ENCODE measurements around the gene MYL2. TPM values are rescaled to one million over a fixed set of nuclear protein-coding genes. Genes with fewer than 3 reads are reported as not detected.
"Not testable (repeated sequence)": the region's sequence is repeated elsewhere in the genome, so short reads cannot be mapped to it uniquely, and the experiment has no call there.

The MYL2 gene, protein sequence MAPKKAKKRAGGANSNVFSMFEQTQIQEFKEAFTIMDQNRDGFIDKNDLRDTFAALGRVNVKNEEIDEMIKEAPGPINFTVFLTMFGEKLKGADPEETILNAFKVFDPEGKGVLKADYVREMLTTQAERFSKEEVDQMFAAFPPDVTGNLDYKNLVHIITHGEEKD
- total RNA-seq = 10 to 100 TPM; 31.0 to 92.7 TPM
- long read RNA-seq, transcript MYL2-201 (7 exons, 807 nt) = major isoform, 8 of 8 reads
- long read RNA-seq, partial matches to known transcripts = 0 of 8 reads
- long read RNA-seq, other reads (novel, unspliced or antisense) = 0 of 8 reads

DNA sequence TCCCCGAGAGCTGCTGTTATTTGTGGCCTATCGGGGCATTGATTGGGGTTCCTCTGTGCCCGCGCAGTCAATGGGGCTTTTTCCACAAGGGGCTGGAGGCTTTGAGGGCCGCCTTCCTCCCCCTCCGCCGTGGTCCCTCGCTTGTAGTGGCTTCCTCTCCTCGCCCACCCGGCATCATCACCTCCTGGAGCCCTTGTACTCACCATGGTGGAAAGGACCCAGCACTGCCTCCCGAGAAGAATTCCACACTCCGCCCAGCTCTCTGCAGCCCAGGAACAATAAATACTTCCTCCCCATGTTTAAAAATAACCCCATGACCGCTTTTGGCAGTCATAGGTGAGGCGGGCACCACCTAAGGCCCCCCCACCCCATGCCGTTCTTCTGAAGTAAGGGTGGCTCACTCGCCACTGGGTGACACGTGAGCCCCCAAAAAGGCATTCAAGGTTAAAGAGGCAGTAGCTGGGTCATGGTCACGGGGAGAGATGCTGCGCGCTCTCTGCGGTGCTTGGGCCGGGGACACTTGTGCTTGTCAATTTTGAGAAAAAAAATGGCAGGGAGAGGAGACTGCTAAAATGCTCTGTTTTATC lies at the start of gene MYL2:
Gene MYL2, minus strand, starts transcription at position 256 of the 587 bp plus-strand sequence. Its CDS starts 50 bp downstream, at position 206.
- ATAC-seq (peak; percentile 53 to 58), DNase-seq (no peak)
- intact Hi-C loops (cut with DNase I) = no loop called here

DNA sequence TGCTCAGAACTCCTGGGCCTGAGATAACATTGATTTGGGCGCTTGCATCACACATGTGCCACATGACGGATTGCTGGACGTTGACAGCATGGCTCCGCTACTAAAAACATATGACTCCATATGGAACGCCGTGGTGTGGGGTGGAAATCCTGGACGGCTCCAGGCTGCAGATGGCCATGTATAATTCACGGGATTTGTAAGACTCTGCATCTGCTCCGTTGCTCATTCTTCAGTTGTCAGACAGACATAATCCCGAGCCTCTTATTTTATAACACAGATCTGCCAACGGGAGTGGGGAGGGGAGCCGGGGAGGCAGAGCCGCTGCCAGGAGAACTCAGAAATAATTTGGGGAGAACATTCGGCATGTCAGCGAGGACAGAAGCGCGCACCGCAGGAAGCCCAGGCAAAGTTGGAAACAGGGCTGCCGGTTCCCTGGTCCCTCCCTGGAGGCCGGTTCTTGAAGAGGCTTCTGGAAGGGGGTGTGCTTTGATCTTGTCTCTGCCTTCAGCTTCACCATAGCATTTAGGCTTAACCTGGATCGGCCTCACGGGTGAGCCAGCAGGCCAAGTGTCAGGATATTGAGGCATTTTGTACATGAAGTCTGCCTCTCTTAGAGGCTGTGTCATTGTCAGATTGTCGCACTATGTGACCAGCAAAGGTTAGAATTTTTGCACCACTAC lies 45.8 kb upstream of the MYL2 start:
- intact Hi-C loops (cut with DNase I) = no loop called here
- no peak for ATAC-seq
- DNase-seq = no peak

DNA sequence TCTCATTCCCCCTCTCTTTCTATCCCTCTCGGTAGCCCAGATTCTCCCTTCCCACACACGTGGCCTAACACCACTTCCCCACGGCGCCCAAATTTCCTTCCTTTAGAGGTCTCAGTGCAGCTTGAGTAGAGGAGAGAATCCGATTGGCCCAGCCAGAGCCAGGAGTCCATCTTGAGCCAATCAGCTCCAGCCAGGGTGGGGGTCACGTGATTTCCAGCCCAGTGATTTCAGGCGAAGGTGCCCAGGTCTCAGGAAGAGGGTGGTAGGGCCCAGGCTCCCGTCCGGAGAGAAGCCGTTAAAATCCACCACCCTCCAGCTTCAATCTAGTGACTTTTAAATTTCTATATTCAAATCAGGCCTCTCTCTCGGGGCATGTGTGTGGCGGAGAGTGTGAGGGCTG lies 45.2 kb upstream of the MYL2 start:
- no peak for DNase-seq
- intact Hi-C loops (cut with DNase I) = no loop called here
- no peak for ATAC-seq

DNA sequence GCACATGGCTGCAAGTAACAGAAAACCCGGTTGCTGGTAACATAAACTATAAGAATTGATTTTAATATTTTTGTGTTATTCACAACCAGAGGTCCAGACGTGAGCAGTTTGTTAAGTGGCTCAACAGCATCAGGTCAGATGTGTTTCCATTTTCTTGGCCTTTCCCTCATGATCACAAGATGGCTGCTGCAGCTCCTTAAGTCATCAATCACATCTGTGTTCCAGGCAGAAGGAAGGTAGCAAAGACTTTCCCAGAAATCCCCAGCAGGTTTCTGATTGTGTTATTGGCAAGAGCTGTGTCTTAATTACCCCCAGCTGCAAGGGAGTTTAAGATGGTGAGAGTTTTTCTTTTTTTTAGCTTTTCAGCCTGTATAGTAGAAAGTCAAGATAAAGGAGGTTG lies 40.4 kb upstream of the MYL2 start:
- ATAC-seq = no peak
- DNase-seq = no peak
- intact Hi-C loops (cut with DNase I) = no loop called here

DNA sequence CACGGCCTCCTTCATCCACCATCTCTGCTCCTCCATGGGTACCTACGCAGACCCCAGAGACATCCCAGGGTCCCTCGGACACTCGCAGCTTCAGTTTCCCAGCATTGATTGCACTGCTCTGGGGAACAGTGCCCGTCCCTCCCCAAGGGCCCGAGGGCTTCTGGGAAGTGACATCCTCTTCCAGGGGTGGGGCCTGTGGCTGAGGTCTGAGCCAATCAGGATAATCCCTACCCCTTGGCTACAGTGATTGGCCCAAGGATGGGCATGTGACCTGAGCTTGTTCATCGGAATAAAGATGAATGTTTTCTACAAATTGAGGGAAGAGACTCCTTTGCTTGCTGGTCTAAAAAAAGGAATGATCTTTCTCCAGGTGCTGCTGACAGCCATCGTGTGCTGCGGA lies 37.3 kb upstream of the MYL2 start:
- ATAC-seq = no peak
- no peak for DNase-seq
- intact Hi-C loops (cut with DNase I) = no loop called here

DNA sequence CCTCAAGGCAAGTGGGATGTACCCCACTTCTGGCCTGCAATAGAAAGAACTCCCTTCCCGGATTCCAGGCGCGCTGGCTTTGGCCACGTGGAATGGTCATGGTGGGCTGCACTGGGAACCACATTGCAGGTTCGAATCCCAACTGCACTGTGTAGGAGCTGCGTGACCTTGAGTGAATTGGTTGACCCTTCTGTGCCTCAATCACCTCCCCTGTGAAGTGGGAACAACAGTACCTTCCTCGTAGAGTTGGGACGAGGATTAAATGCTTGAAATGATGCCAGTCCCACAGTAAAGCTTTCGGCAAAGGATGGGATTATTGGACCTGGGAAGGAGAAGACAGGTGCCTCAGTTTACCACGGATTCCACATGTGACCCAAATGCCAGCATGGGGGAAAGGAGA lies 36.8 kb upstream of the MYL2 start:
- DNase-seq = no peak
- intact Hi-C loops (cut with DNase I) = no loop called here
- ATAC-seq = no peak

DNA sequence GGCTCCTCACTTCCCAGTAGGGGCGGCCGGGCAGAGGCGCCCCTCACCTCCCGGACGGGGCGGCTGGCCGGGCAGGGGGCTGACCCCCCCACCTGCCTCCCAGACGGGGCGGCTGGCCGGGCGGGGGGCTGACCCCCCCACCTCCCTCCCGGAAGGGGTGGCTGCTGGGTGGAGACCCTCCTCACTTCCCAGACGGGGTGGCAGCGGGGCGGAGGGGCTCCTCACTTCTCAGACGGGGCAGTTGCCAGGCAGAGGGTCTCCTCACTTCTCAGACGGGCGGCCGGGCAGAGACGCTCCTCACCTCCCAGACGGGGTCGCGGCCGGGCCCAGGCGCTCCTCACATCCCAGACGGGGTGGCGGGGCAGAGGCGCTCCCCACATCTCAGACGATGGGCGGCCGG lies 30.5 kb upstream of the MYL2 start:
- DNase-seq; ATAC-seq; intact Hi-C loops (cut with DNase I): not testable (repeated sequence)

DNA sequence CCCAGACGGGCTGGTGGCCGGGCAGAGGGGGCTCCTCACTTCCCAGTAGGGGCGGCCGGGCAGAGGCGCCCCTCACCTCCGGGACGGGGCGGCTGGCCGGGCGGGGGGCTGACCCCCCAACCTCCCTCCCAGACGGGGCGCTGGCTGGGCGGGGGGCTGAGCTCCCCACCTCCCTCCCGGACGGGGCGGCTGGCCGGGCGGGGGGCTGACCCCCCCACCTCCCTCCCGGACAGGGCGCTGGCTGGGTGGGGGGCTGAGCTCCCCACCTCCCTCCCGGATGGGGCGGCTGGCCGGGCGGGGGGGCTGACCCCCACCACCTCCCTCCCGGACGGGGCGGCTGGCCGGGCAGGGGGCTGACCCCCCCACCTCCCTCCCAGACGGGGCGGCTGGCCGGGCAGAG lies 30.1 kb upstream of the MYL2 start:
- DNase-seq = not testable (repeated sequence)

DNA sequence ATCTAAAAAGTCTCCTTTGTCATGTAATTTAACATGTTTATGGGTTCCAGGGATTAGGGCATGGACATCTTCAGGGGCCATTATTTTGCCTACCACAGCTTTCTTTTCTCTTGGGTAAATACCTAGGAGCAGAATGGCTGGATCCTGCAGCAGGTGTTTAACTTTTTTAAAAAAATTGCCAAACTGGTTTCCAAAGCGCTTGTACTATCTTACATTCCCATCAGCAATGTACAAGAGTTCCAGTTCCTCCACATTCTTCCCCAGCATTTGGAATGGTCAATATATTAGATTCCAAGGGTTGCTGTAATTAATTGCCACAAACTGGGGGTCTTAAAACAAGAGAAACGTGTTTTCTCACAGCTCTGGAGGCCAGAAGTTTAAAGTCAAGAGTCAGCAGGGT lies 27.7 kb upstream of the MYL2 start:
- intact Hi-C loops (cut with DNase I) = no loop called here
- no peak for ATAC-seq

More for the DNA sequence above, 30.1 kb upstream of the MYL2 start:
- intact Hi-C loops (cut with DNase I); ATAC-seq: not testable (repeated sequence)

DNA sequence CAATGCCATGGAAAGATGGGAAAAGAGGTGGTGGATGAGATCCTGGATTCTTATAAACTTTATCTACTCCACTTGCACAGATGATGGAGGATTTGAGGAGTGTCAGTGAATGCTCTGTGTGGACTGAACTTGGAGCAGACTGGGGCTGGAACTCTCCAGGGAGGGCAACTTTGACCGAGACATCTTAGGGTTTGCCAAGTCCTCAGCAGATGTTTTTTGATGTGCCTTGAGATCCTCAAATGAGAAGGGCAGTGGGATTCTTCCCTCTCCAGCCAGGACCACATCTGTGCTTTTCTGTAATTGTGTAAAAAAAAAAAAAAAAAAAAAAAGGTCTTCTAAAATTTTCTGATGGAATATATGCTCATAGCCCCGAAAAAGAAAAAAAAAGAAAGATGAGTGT lies 23.0 kb upstream of the MYL2 start:
- intact Hi-C loops (cut with DNase I) = no loop called here

More for the DNA sequence above, 27.7 kb upstream of the MYL2 start:
- DNase-seq = no peak

DNA sequence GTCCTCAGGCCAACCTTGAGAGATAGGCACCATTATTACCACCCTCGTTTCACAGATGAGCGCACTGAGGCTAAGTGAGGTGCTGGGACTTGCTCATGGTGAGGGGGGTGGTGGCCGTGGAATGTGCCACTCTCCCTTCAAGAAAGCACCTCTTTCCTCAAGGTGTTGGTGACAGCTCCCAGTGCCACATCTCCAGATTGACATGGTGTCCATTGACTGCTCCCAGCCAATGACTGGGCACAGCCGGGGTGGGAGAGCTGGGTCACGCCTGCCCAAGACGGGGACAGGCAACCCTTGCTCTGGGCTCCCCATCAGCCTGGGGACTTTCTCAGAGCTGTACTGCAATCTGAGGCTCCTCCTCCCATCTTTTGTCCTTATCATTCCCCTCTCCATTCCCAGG lies 21.0 kb upstream of the MYL2 start:
- no peak for ATAC-seq
- no peak for DNase-seq
- intact Hi-C loops (cut with DNase I) = no loop called here

More for the DNA sequence above, 23.0 kb upstream of the MYL2 start:
- ATAC-seq (no peak), DNase-seq (no peak)

DNA sequence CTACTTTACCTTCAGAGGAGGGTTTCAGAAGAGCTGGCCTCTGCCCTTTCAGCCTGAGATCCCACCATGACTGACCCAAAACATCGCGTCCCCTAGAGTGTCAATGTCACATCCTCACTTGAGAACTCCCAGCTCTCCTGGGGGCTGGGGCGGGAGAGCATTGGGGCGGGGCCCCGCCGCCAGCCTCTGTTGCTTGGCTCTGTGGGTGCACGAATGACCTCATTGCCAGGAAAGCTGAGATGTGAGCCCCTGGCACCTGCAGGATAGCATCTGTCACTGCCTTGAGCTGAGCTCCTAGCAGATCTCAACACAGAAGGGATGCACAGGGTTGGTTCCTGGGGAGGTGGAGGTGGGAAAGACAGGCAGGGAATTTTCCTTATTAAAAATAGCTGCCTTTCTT lies 20.6 kb upstream of the MYL2 start:
- DNase-seq (no peak), ATAC-seq (no peak)

DNA sequence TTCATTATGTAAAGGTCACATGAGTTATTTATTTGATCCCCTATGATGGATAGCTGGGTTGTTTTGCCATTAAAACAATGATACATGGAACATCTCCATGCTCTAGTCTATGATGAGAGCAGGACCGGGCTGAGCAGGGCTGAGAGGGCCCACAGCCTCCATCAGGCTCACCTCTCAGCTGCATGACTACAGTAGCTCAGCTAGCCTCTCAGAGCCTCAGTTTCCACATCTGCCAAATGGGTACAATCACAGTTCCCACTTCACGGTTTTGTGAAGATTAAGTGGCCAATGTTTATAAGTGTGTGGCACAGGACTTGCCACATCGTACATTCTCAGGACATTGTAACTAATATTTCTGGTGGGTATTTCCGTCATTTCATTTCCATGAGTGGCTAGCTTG lies 19.9 kb upstream of the MYL2 start:
- intact Hi-C loops (cut with DNase I) = no loop called here
- ATAC-seq = no peak

More for the DNA sequence above, 20.6 kb upstream of the MYL2 start:
- intact Hi-C loops (cut with DNase I) = no loop called here

DNA sequence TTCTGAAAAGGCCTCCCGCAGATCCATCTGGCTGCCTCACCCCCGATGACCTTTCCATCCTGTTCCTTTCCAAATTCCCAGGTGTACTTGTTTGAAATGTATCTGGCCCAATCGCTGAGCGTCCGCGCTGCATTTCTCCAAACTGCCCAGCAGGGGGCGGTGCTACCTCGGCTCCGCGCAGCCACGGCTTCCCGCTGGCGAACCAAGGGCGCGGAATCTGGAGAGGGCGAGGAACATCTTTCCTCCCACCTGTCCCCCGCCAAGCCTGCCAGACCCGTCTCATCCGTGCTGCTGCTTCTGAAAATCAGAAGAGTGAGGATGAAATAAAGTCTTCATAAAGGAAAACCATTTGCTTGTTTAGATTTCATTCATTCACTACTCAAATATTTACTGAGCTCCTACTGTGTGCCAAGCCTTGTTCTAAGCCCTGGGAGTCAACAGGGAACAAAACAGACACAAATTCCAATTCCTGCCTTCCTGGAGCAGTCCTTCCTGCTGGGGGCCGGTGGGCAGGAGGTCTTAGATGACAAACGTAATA lies 16.8 kb upstream of the MYL2 start:
- DNase-seq (peak; percentile 40), ATAC-seq (peak; percentile 59 to 63)
- intact Hi-C loops (cut with DNase I) = loop anchor here (2.0 to 10.0 kb wide), 3 partner anchors 362 to 375 kb away; no protein-coding TSS in a partner anchor

More for the DNA sequence above, 19.9 kb upstream of the MYL2 start:
- no peak for DNase-seq

DNA sequence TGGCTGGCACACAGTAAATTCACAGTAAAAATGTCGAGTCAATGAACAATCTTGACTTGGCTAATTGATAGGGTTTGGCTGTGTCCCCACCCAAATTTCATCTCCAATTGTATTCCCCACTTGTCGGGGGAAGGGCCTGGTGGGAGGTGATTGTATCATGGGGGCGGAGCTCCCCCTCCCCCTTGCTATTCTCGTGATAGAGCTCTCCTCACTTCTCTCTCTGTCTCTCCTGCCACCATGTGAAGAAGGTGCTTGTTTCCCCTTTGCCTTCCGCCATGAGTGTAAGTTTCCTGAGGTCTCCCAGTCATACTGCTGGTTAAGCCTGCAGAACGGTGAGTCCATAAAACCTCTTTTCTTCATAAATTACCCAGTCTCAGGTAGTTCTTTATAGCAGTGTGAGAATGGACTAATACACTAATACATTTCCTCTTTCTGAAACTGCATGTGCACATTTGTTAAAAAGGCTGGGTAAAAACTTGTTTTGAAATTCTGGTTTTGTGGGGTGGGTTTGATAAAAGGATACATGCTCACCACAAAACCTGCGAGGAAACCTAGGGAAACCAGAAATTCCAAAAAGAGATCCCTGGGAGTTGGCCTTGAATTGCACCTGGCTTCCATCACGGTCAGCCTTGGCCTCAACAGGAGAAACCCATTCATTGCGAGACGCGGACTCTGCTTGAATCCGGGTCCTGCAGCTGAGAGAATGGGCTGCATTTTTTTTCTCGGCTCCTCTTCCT lies 16.2 kb upstream of the MYL2 start:
- ATAC-seq (no peak), DNase-seq (no peak)
- intact Hi-C loops (cut with DNase I) = loop anchor here (2.0 to 10.0 kb wide), 3 partner anchors 362 to 376 kb away; no protein-coding TSS in a partner anchor

DNA sequence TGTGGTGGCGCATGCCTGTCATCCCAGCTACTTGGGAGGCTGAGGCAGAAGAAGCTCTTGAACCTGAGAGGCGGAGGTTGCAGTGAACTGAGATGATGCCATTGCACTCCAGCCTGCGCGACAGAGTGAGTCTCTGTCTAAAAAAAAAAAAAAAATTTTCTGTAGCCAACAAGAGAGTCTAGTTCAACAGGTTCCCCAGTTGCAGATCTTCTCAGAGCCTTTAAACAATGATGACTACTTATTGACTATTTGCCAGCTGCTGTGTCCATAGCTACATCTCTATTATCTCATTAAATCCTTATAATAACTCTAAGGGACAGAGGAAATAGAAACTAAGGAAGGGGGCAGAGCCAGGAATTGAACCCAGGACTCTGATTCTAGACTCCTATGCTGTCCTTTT lies 15.2 kb upstream of the MYL2 start:
- ATAC-seq (no peak), DNase-seq (no peak)
- intact Hi-C loops (cut with DNase I) = loop anchor here (5.0 to 10.0 kb wide), 2 partner anchors 369 to 377 kb away; no protein-coding TSS in a partner anchor

DNA sequence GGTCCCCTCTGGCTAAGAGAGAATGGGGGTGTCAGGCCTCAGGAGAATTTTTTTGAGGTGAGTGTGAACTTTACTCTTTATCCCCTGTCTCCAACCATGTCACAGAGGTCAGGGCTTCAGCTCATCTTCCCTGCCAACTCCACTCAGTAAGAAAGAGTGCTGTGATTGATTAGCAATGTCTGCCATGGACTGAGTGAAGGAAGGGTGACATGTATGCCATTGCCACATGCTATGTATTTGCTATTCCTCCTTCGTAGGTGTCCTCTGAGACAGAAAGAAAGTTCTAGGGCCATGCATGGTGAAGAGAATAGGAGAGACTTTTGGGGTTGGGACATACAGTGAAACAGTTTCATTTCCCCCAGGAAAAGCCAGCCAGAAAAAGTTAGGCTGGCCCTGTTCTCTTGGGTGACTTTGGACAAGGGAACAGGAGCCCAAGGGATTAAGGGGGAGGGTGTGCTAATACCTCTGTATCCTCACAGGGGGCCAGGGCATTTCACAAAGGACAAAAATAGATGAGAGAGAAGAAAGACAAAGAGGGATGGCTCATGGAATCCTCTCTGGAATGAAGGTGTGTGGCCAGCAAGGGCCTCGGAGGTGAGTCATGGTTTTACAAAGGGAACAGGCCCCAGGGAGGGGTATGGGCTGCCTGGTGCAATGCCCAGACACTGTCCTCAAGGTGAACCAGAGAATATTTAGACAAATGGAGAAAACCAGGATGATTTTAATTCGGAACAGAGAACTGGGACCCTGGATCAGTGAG lies 13.9 kb upstream of the MYL2 start:
- ATAC-seq (peak in 1 of 2 donors; percentile 28), DNase-seq (no peak)
- intact Hi-C loops (cut with DNase I) = loop anchor here in 1 of 2 donors (10.0 kb wide), 1 partner anchor 371 kb away; no protein-coding TSS in a partner anchor

DNA sequence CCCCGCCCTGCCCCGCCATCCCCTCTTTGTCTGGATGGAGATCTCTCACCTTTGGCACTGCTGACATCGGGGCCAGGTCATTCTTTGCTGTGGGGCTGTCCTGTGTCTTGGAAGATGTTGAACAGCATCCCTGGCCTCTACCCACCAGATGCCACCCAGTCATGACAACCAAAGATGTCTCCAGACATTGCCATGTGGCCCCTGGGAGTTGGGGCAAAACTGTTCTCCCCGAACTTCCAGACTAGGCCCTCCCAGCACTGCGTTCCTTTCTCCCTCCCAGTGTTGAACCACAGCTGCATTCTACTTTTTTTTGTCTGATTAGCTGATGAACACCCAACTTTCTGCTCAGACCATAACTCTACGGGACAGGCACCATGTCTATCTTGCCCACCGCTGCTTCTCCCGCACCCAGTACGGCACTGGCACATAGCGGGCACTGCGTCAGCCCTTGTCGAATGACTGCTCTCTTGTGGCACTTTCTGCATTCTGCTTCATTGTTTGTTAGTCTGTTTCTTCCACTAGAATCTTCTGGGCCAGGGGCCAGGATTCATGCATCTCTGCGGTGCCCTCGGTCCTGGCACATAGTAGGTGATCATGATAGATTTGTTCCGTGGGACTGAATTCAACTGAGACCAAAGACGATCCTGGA lies 13.1 kb upstream of the MYL2 start:
- DNase-seq (no peak), ATAC-seq (no peak)
- intact Hi-C loops (cut with DNase I) = loop anchor here in 1 of 2 donors (10.0 kb wide), 1 partner anchor 371 kb away; no protein-coding TSS in a partner anchor

Data from left cardiac atrium (tissue), 4 donors.